ENCODE data around the gene SPNS2.

Gene SPNS2

DNA sequence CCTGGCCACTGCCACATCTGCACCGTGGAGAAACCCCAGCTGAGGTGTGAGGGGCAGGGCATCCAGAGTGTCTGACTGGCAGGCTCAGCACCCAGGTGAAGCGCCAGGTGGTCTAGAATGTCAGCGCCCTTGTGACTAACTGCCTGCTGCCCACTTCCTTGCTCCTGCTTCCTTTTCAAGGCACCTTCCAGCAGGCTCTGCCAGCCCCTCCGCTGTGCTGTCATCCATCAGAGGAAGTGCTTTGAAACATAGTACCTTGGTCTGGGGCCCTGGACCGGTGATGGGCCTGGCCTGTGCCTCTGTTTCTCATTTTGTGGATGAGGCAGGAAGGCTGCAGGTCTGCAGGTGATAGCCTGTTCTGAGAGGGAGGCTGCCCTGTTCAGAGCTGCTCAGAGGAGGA lies 5.5 kb downstream of the SPNS2 start:
- no peak for DNase-seq

DNA sequence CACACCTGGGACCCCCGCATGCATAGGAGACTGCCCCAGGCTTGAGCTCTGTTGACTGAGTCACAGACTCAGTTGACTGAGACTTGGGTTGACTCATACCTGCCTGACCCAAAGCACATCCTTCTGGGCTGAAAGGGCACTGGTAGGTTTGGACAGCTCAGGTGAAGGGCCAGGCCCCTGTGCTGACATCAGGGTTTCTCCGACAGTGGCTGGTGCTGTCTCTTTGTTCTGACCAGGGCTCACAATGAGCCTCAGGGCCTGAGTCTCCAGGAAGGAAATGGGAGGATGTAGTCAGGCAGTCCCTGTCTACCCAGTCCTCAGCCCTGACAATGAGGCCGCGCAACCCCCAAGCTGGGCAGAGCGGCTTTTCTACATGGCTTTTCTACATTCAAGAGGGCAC lies 6.5 kb downstream of the SPNS2 start:
- no peak for DNase-seq

DNA sequence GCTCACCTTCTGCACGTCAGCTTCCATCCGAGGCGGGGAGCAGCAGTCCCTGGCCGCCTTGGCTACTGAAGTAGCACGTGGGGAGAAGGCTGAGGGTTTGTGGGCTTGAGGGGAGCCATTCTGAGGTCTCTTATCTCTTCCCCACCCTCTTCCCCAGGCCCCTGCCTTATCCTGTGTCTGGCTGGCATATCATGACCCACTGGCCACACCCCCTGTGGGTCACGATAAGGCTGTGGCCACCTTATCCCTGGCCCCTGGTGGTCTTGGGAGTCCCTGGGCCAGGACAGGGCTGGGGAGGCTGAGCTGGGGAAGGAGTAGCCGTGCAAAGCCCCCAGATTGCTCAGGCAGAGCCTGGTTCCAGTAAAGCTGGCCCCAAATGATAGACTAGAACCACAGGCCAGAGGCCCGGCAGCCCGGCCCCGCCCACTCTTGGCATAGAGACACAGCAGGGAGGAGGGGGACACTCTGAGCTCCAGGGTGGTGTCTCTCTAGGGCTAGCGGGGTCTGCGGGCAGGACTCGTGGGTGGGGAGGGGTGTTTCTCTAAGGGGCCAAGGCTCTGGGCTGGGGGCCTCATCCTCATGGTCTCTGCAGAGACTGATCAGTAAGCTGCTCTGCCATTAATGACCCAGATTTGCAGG lies 7.6 kb downstream of the SPNS2 start:
- no peak for DNase-seq

DNA sequence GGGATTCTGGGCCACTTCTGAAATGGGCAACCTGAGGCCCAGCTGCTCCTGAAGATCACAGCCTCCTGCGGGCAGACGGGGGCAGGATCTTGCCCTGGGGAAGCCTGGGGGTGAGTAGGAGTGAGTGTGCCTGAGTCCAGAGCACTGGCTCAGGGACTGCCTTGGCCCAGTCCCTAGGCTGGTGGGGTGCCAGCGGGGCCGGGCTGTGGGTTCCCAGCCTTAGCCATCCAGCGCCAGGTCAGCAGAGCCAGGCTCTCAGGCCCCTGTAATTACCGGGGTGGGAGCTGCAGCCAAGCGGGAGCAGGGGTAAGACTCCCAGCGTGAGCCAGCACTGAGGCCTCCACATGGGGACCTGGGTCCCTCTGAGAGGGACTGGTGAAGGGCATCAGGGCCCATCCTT lies 8.2 kb downstream of the SPNS2 start:
- no peak for DNase-seq

DNA sequence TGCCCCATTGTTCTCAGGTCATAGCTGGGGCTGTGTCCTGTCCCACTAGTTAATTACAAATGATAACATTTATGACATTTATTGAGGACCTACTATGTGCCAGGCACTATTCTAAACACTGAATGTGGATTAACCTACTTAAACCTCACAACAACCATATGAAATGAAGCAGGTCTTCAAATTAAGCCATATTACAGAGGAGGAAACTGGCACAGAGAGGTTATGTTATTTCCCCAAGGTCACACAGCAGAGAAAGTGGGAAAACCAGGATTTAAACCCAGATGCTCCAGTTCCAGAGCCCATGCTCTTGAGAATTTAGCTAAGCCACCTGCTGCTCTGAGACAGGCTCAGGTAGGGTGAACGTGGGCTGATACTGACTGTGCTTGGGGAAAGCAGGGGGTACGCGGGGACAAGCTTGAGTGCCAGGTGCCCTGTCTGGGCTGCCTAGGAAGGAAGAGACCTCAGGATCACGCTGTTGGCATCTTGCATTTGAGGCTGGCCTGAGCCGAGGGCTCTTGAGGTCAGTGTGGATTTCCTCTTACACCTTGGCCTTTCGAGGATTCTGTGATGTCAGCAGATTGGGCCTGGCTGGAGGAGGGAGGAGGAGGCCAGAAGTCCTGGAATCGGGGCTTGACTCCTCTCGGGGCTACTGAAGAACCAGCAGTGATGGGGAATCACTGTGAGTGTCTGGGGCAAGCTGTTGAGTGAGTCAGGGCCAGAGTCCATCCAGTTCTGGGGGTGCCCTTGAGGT lies 8.9 kb downstream of the SPNS2 start:
- DNase-seq, result no peak

DNA sequence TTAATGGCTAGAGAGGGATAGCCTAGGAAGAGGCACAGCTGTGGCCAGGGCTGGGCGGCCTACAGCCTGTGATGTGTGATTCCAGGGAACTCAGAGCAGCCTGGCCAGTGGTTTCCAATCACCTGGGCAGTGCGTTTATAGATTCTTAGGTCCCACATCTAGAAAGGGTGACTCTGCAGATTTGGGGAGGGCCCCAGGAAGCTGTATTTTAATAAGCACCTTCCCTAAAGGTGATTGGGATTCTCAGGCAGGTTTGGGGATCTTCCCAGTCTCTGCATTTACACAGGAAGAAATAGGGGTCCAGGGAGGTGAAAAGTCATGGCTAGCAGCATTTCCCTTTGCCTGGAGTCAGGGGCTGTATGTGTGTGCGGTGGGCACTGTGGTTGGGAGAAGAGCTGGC lies 9.5 kb downstream of the SPNS2 start:
- DNase-seq, result no peak

DNA sequence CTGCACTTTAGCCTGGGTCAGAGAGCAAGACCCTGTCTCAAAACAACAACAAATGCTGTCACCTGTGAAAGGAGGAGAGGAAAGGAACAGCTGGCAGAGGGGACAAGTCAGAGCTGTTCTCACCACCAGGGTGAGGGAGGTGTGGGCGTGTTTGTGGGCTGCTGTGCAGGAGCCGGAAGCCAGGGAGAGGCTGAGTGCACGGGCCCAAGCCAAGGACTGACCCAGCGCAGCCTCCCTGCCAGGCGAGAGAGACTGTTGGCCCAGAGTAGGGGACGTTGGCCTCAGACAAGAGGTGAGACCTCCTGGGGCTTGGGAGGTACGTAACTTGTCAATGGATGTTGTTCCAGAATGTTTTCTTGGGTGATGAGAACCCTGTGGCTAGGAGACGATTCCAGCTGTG lies 10.7 kb downstream of the SPNS2 start:
- peak in 1 of 2 donors; percentile 33 for DNase-seq

DNA sequence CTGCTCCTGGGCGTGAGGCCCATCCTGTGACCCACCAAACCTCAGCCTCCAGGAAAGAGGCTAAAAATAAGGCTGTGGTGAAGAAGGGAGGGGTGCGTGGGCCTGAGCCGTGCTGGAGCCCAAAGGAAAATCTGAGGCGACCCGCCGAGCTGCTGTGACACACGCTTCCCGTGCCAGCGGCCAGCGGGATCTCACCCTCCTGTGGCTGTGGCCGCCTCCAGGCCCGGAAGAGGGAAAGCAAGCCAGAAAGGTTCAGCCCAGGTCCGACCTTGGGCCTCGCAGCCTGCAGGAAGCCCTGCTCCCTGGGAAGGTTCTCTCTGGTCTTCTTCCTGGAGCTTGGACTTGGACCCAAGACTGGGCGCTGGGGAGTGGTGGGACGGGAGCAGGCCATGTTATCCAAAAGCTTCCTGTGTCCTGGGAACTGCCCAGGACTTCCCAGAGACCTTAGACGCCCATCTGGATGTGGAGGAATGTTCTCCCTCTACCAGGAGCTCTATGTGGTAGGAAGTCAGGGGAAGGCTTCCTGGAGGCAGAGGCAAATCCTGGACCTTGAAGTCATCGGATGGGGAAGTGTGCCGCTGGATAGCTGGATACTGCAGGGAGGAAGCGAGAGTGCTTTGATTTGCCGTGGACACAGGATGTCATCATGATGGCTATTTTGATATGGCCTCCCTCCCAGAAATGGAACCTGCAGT lies 11.4 kb downstream of the SPNS2 start:
- no peak for DNase-seq

DNA sequence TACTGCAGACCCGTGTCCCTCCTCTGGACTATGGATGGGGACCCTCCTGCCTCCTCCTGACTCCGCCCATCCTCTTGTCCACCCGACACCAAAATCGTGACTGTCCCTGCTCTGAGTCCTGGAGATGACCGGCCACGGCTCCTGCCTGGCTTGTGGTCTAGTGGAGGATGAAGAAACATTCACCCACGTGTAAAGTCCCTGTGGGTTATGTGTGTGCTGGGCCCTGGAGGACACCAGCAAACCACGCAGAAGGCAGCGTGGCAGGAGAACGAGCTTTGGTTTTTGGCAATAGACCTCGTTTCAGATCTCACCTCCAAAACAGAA lies 11.9 kb downstream of the SPNS2 start:
- DNase-seq, result no peak

DNA sequence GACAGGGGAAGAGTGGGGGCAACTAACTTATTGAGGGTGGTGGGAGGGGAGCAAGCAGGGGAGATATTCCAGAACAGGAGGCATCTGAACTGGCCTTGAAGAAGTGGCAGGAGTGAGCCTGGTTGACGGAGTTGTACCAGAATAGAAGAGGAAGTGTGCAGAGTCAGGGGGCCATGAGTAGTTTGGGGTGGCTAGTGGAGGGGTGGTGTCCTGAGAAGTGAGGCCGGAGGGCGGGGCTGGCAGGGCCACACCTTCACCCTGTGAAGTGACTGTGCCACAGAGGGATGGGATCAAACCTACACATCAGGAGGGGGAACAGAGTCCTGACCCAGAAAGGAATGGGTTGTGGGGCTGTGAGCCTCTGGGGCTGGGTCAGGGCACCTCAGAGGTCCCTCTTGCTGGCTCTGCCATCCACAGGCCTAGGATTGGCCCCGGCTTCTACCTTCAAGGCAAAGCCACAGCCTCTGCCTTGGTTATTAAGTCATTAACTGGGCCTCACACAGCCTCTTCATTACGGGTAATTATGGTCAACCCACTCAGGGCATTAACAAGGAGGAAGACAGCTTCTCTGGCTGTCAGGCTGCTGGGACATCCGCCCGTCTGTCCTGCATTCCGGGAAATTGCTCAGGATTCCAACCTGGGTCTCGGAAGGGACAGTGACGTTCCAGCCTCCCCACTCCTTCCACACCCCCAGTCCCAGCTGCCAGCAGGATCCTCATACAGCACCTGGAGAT lies 12.7 kb downstream of the SPNS2 start:
- no peak for DNase-seq

DNA sequence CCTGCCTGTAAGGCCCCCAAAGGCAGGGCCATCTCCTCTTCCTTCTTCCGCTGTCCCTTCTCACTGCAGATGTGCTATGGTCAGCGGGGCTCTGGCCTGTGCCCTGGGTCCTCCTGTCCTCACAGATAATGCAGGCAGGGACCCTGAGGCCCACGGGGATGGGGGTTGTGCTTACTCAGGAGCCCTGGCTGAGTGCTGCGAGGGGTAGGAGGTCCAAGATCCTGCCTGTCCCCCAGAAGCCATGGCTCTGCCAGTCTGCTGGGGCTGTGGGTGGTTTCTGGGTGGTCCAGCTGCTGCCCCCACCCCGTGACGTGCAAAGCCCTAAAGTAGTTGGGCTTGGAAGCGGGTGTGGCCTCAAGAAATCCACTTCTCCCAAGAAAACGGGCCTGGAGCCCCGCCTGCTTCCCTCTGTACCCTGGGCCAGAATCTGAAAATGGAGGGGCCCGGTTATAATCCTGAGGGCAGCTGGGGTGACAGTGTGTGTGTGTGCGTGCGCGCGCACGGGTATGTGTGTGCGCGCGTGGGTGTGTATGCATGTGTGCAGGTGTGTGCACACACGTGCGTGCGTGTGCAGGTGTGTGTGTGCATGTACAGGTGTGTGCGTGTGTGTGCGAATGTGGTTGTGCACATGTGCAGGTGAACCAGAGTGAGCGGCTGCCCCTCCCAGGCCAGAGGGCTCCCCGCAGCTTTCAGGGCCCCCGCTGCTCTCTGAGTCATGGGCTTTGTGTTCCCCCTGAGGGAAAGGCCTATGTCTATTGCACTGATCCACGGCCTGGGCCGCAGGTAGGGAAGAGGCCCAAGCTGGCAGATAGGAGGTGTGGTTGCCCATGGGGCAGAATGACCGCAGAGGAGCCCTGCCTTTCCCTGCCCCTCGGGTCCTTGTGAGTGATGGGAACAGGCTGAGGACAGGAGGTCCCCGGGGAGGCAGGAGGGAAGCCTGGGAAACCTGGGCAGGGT lies 13.8 kb downstream of the SPNS2 start:
- DNase-seq, result no peak

DNA sequence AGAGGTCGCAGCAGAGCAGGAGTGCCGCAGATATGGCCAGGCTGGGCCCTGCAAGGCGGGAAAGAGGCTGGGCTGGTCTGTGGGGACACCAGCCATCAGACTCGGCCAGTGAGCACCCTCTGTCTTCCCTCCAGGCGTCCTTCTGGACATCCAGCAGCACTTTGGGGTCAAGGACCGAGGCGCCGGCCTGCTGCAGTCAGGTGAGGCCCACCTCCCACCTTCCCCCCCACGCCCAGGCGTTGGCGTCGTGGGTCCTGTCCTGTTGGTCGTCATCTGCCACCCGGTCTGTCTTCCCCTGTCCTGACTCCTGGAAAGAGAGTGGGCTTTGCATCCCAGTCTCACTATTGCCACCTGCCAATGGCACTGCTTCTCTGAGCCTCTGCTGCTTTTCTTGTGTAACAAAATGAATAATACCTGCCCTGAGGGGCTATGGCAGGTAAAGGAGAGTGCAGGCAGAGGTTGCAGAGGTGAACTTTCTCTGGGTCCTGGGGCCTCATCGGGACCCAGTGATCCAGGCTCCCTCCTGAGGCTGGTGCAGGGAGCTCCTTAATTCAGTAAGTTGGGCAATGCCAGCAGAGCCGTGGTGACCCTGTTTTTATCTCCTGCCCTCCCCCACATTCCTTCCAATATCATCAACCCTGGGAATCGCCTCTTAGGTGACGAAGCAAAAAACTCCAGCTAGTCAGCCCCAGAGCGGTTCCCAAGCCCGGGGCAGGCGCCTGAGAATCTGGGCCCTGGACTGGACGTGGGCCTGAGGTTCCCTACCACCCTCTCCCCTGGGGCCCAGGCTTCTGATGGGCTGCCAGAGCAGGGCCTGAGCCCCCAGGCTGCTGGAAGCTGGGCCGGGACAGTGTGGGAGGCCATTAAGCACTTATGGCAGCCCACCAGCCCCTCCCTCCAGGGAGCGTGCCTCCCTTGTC lies 14.7 kb downstream of the SPNS2 start:
- DNase-seq, result no peak

DNA sequence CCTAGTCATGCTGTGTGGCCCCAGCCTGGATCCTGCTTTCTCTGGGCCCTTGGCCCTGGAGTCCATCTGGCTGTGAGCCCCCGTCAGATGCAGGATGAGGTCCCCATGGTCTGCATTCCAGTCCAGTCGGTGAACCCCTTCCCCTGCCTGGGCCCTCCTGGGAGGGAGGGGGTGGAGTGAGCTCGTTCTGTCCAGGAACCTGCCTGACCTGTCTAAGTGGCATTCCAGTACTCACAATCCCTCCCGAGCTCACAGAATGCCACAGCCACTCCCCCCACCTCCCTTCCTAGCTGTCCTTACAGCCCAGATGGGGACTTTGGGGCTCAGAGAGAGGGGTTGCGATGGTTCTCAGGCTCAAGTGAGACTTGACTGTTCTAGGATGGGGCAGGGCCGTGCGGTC lies 15.5 kb downstream of the SPNS2 start:
- DNase-seq, result no peak

DNA sequence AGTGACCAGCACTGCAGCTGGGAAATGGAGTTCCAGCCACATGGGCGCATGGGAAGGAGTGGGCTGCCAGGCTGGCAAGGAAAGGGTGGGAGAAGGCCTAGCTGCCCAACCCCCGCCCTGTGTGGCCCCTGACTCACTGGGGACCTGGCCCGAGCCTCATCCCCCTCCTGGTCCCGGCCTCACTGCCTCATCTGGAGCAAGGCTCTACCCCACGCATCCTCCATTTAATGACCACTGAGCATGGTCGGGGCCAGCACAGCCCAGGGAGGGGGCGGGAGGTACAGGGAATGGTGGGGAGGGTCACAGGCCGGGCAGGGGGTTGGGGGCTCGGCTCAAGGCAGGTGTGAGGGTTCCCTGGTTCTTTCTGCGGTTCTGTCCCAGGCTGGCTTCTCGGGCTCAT lies 16.1 kb downstream of the SPNS2 start:
- DNase-seq, result no peak

DNA sequence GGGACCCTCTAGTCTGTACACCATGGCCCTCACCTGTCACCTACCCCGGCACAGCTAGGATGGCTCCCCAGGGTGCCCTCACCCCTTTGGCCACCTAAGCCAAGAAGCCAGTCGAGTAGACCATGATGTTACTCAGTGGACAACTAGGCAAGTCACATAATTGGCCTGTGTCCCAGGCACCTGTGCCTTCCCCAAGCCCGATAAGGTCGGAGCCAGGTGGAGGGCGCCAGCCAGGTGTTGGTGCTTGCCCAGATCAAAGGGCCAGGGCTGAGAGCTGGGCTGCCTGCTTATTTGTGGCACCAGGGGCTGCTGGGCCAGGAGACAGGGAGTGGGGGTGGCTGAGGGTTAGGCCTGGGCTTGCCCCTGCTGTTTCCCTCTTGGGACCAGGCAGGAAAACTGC lies 16.8 kb downstream of the SPNS2 start:
- DNase-seq, result no peak

DNA sequence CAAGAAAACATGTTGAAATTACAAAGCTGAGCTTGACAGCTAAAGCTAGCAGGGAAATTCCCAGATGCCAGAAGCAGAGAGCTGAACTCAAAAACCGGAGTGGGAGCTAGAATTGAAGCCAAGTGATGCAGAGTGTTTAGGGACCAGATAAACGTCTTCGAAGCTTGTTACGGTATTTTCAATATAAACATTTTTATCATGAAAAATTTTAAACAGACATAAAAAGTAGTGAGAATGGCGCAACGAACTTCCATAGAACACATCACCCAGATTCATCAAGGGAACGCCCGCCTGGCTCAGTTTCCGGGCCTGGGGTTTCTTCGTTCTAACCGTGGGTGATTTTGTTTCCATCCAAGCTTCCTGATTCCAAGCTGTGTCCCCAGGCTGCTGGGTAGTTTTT lies 18.1 kb downstream of the SPNS2 start:
- no peak for DNase-seq

DNA sequence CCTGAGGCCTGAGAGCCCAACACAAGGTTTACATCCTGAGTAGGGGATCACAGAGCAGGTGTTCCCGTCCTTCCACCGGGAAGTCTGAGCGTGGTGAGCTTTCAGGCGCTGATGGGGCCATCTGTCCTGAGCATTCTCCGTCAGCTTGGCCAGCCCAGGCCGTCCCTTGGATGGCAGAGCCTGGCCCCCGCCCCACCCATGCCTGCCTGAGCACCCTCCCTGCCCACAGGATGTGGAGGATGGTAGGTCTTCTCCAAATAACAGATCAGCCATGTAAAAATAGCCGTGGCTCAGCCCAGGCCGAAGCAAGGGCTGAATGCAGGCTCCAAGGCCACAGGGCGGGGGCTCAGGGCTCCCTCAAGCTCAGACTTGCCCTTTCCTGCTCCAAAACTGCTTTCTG lies 20.2 kb downstream of the SPNS2 start:
- DNase-seq, result no peak

DNA sequence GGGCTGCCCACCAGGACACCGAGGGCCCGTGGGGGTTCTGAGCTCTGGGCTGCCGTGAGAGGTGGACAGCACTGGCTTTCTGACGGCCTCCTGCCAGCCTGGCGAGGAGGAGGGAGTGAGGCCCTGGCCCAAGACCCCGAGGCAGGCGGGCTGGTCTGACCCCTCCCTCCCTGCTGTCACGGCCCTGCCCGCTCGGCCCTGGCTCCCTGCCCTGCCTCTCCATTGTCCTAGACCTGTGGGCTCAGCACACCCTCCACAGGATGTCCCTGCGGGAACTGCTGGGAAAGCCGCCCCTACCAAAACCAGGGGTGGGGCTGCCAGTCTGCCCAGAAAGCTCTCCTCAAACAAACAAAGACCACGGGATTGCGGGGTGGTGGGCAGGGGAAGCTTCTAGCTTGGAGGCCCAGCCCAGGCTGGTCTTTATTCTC lies 20.7 kb downstream of the SPNS2 start:
- no peak for DNase-seq

DNA sequence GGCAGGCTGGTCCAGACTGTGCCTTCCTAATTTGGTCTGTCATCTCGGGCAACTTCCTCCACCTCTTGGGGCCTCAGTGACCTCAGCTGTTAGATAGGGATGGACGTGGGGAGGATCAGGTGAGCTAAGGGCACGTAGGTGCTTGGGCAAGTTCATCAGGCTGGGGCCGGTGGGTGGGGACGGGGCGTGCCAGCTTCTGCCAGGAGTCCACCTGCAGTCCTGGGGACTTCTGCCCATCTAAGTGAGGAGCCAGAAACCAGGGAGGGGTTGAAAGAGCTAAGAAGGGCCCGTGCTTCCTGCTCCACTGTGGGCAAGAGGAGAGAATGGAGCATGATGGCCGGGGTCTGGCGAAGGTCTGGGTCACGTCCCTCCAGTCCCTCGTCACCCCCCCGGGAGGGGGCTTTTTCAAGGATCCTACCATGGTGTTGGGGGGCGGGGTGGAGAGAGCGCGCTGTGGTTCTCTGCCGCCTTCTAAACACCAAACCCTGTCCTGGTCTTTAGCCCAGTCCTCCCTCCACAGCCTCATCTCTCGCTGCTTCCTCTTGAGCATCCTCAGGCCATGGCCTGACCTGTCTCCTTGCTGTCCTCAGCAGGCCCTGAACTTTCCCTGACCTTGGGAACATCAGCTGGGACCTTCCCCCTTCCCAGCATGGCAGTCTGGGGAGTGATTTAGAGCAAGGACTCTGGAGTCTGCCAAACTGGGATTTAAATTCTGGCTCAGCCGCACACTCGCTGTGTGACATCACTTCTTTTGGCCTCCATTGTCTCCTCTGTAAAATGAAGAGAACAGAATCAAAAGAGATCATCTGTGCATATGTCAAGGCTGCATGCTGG lies 21.6 kb downstream of the SPNS2 start:
- no peak for DNase-seq

DNA sequence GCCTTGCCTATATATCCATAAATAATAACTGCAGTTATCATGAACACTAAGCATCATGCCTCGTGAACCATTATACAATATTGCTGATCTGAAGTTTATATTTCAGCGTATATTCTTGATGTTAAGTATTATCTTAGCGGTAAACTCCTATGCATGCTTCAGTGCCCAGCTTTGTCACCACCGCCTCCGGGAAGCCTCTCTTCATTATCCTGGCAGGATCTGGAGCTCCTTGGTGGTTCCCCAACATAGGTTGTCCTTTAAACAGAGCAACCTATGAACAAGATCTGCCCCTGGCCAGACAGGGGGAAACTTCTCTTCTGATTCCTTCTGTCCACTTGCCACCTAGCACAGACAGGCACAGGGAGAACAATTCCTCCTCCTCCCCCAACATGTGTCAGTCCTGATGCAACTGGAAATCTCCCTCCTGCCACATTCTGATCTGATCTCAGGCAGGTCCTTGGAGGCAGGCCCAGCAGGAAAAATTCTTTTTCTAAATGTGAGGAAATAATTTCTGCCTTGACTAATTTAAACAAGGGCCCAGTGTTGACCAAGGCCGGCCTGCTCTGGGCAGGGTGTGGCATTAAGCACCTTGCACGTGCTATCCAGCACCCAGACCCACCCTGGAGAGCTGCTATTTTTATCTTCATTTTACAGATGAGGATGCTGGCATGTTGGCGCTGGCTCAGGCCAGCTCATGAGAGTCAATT lies 22.4 kb downstream of the SPNS2 start:
- DNase-seq, result no peak

All from CD4-positive, alpha-beta T cell treated with Interferon alpha-2 for 1 hour (primary cell).